Measurements from ENCODE around the gene S100B.
A peak's percentile ranks its signal among the peaks of the same experiment; 100 is the strongest.

Gene S100B

GRCh38 chr21:46604975-46605766, at the start of gene S100B:
TSS of gene S100B (minus strand) at chr21:46605082. CDS start at chr21:46602415, 2,667 bp downstream.
- Mint-ChIP-seq H3K27me3 (ENCODE audit: low read depth) (peaks cover 10% of the 10 kb centered on the region), H3K4me3 (peak within 1 kb of the TSS in 2 of 3 experiments; percentile 43 to 46)

GRCh38 chr21:46651121-46651520, 46.2 kb upstream of the S100B start:
- Mint-ChIP-seq H3K27ac (no peak overlapping the region), H3K4me3 (no peak overlapping the region), H3K9me3 (peaks cover 33% of the 10 kb centered on the region), H3K4me1 (peaks cover 14% of the 10 kb centered on the region), H3K36me3 (ENCODE audit: low read depth) (peaks cover 97% of the 10 kb centered on the region), H3K27me3 (ENCODE audit: low read depth) (no peaks in the 10 kb centered on the region)
- TF ChIP-seq CTCF (IDR thresholded peaks at IDR 0.05; ENCODE audit: unreplicated experiment in 3 of 3), result no peak

More at GRCh38 chr21:46604975-46605766, at the start of gene S100B:
- H3K4me1 Mint-ChIP-seq, result peaks cover 27% of the 10 kb centered on the region
- peaks cover 5% of the 10 kb centered on the region for H3K9me3 Mint-ChIP-seq
- no peak for TF ChIP-seq CTCF (IDR thresholded peaks at IDR 0.05; ENCODE audit: unreplicated experiment in 3 of 3)
- no peaks in the 10 kb centered on the region for H3K36me3 Mint-ChIP-seq (ENCODE audit: low read depth)
- H3K27ac Mint-ChIP-seq, result peak within 1 kb of the TSS in 1 of 3 experiments; percentile 31

- Mint-ChIP-seq H3K27me3 (ENCODE audit: low read depth) (no peaks in the 10 kb centered on the region), H3K4me1 (peaks cover 15% of the 10 kb centered on the region), H3K36me3 (ENCODE audit: low read depth) (peaks cover 97% of the 10 kb centered on the region), H3K27ac (no peak overlapping the region), H3K9me3 (peaks cover 28% of the 10 kb centered on the region), H3K4me3 (no peak overlapping the region)
- TF ChIP-seq CTCF (IDR thresholded peaks at IDR 0.05; ENCODE audit: unreplicated experiment in 3 of 3), result no peak
These were observed 45.7 kb upstream of the S100B start for GRCh38 chr21:46650476-46651098.

- H3K4me1 Mint-ChIP-seq, result peaks cover 15% of the 10 kb centered on the region
- peaks cover 96% of the 10 kb centered on the region for H3K36me3 Mint-ChIP-seq (ENCODE audit: low read depth)
- H3K4me3 Mint-ChIP-seq, result no peak overlapping the region
- TF ChIP-seq CTCF (IDR thresholded peaks at IDR 0.05; ENCODE audit: unreplicated experiment in 3 of 3), result no peak
- H3K27me3 Mint-ChIP-seq (ENCODE audit: low read depth), result no peaks in the 10 kb centered on the region
- H3K9me3 Mint-ChIP-seq, result peaks cover 17% of the 10 kb centered on the region
- no peak overlapping the region for H3K27ac Mint-ChIP-seq
These were observed 44.5 kb upstream of the S100B start for GRCh38 chr21:46649356-46649755.

- no peak overlapping the region for H3K27ac Mint-ChIP-seq
- no peak for TF ChIP-seq CTCF (IDR thresholded peaks at IDR 0.05; ENCODE audit: unreplicated experiment in 3 of 3)
- peaks cover 96% of the 10 kb centered on the region for H3K36me3 Mint-ChIP-seq (ENCODE audit: low read depth)
- H3K4me1 Mint-ChIP-seq, result peaks cover 15% of the 10 kb centered on the region
- no peak overlapping the region for H3K4me3 Mint-ChIP-seq
- H3K27me3 Mint-ChIP-seq (ENCODE audit: low read depth), result no peaks in the 10 kb centered on the region
- H3K9me3 Mint-ChIP-seq, result peaks cover 9% of the 10 kb centered on the region
These were observed 43.7 kb upstream of the S100B start for GRCh38 chr21:46648539-46648938.
